ENCODE data around the gene CDON.

- TF ChIP-seq CTCF (conservative IDR thresholded peaks at IDR 0.05; ENCODE audit: low read length), result no peak
- TF ChIP-seq EZH2phosphoT487 (IDR thresholded peaks at IDR 0.05; ENCODE audit: borderline replicate concordance), result no peak
Observed at GRCh38 chr11:125995313-125995712, 67.4 kb downstream of the CDON start.
